Measurements from ENCODE around the gene ABHD6.

DNA sequence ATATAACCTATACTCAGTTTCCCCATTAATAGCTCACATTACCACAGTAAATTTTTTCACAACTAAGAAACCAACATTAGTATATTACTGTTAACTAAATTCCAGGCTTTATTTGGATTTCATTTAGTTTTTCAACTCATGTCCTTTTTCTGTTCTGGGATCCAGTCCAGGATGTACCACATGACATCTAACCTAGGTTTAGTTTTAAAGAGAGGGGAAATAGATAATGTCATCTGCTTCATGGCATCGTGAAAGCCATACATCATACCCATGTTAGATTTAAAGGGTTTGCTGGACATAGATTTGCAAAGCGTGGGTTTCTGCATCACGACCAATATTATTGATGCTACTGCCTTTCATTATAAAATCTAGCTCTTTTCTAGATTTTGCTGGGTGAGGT is 35.3 kb downstream of the ABHD6 start:
- TF ChIP-seq, protein P1, sequence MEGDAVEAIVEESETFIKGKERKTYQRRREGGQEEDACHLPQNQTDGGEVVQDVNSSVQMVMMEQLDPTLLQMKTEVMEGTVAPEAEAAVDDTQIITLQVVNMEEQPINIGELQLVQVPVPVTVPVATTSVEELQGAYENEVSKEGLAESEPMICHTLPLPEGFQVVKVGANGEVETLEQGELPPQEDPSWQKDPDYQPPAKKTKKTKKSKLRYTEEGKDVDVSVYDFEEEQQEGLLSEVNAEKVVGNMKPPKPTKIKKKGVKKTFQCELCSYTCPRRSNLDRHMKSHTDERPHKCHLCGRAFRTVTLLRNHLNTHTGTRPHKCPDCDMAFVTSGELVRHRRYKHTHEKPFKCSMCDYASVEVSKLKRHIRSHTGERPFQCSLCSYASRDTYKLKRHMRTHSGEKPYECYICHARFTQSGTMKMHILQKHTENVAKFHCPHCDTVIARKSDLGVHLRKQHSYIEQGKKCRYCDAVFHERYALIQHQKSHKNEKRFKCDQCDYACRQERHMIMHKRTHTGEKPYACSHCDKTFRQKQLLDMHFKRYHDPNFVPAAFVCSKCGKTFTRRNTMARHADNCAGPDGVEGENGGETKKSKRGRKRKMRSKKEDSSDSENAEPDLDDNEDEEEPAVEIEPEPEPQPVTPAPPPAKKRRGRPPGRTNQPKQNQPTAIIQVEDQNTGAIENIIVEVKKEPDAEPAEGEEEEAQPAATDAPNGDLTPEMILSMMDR (IDR thresholded peaks at IDR 0.05), result no peak
- TF ChIP-seq REST (IDR thresholded peaks at IDR 0.05; ENCODE audit: insufficient read depth in 1 of 2, low read depth in 2 of 2, low read length in 1 of 2) (no peak), POLR2AphosphoS5 (IDR thresholded peaks at IDR 0.05; ENCODE audit: low read depth, low read length) (no peak), TCF7L2 (IDR thresholded peaks at IDR 0.05; ENCODE audit: low read depth, low read length) (no peak), SIN3A (IDR thresholded peaks at IDR 0.05; ENCODE audit: borderline replicate concordance, insufficient read depth, low read depth, low read length) (no peak)

Measured in Panc1 (cell line).